GM12878 (cell line): Measurements from ENCODE around the gene ATXN1. TPM values are rescaled to one million over a fixed set of nuclear protein-coding genes. Genes with fewer than 3 reads are reported as not detected.

ENCODE experiments used
- ATF7 ChIP-seq: fragments of 450-650 bp; IDR thresholded peaks from 2 replicates; pipeline ENCODE4 v1.6.1; 2016; ENCODE audit warnings: low read depth, mild to moderate bottlenecking
- BHLHE40 ChIP-seq, 2 experiments: fragments of 450-650 bp in 1 of 2; IDR thresholded peaks; 2 replicates each; pipeline ENCODE4 v1.6.1; 2011 to 2017; ENCODE audit warnings: low read depth in 2 of 2, borderline replicate concordance in 1 of 2, improper control_type of control experiment in 1 of 2, low read length in 1 of 2, mild to moderate bottlenecking in 1 of 2
- CBFB ChIP-seq: IDR thresholded peaks from 2 replicates; pipeline ENCODE4 v1.6.1; 2016; ENCODE audit warnings: antibody characterized with exemption, low read depth
- EGR1 ChIP-seq, 2 experiments: IDR thresholded peaks; 1 replicate in 1 of 2; 2 replicates in 1 of 2; pipeline ENCODE4 v1.6.1; 2011 to 2012; ENCODE audit warnings: low read depth in 2 of 2, low read length in 2 of 2, borderline replicate concordance in 1 of 2, mild to moderate bottlenecking in 1 of 2, moderate library complexity in 1 of 2
- HDGF ChIP-seq: fragments of 450-650 bp; IDR thresholded peaks from 2 replicates; pipeline ENCODE4 v1.6.1; 2016; ENCODE audit warnings: antibody characterized with exemption
- KAT2A ChIP-seq: conservative IDR thresholded peaks from 2 replicates; pipeline ENCODE4 v1.6.1; 2011; ENCODE audit warnings: low read depth, low read length; ENCODE audit not compliant: control insufficient read depth
- MYC ChIP-seq: IDR thresholded peaks from 2 replicates; pipeline ENCODE4 v1.6.1; 2011; ENCODE audit warnings: mild to moderate bottlenecking, low read length, moderate library complexity, inconsistent platforms; ENCODE audit not compliant: insufficient read depth, insufficient replicate concordance, insufficient read length, severe bottlenecking
- NR2C2 ChIP-seq: IDR thresholded peaks from 2 replicates; pipeline ENCODE4 v1.6.1; 2011; ENCODE audit warnings: borderline replicate concordance, low read depth; ENCODE audit not compliant: control insufficient read depth, insufficient read length
- POLR2AphosphoS2 ChIP-seq: IDR thresholded peaks from 2 replicates; pipeline ENCODE4 v1.6.1; 2011; ENCODE audit warnings: low read depth, mild to moderate bottlenecking, low read length, improper control_type of control experiment, moderate library complexity
- RB1 ChIP-seq: fragments of 450-650 bp; formaldehyde crosslinking; IDR thresholded peaks from 2 replicates; pipeline ENCODE4 v1.6.1; 2017; ENCODE audit warnings: mild to moderate bottlenecking, borderline replicate concordance
- SP1 ChIP-seq: IDR thresholded peaks from one replicate; pipeline ENCODE4 v1.6.1; 2011; ENCODE audit warnings: low read depth, low read length
- SRF ChIP-seq, 2 experiments: IDR thresholded peaks; 2 replicates each; pipeline ENCODE4 v1.6.1; 2011; ENCODE audit warnings: low read depth in 2 of 2, low read length in 2 of 2, mild to moderate bottlenecking in 1 of 2, moderate library complexity in 1 of 2
- TAF1 ChIP-seq: IDR thresholded peaks from 2 replicates; pipeline ENCODE4 v1.6.1; 2011; ENCODE audit warnings: mild to moderate bottlenecking, low read depth, low read length, borderline replicate concordance
- TCF3 ChIP-seq: IDR thresholded peaks from 2 replicates; pipeline ENCODE4 v1.6.1; 2012; ENCODE audit warnings: low read depth, mild to moderate bottlenecking, low read length, borderline replicate concordance; ENCODE audit not compliant: insufficient read depth
- ZNF384 ChIP-seq: IDR thresholded peaks from 2 replicates; pipeline ENCODE4 v1.6.1; 2012; ENCODE audit warnings: low read depth, mild to moderate bottlenecking, low read length, improper control_type of control experiment, borderline replicate concordance
- ZZZ3 ChIP-seq: IDR thresholded peaks from 2 replicates; pipeline ENCODE4 v1.6.1; 2011; ENCODE audit warnings: low read depth; ENCODE audit not compliant: control insufficient read depth, insufficient read length
- polyA plus RNA-seq, 11 experiments: library from polyadenylated mRNA; depleted of rRNA in 4 of 11; unstranded in 6 of 11; stranded (reverse) in 5 of 11; fragments of >200 nt; fragmentation: Nextera tagmentation in 4 of 11; fragmentation: Illumina TruSeq in 1 of 11; extraction: Ambion mirVana in 4 of 11; extraction: Trizol in 1 of 11; gene quantifications; 1 replicate in 1 of 11; 2 replicates in 10 of 11; pipeline versions ENCODE4 v1.2.1 to v1.2.3, GENCODE V29; 2011 to 2016; ENCODE audit warnings: inconsistent platforms in 2 of 11, missing spikeins in 2 of 11, low read depth in 1 of 11
- total RNA-seq, 4 experiments: library from RNA; depleted of rRNA in 3 of 4; stranded (reverse); fragments of >200 nt in 3 of 4; fragmentation: Illumina TruSeq in 1 of 4; extraction: Trizol in 1 of 4; gene quantifications; 2 replicates each; pipeline versions ENCODE4 v1.2.1 to v1.2.3, GENCODE V29; 2013 to 2021
- TF ChIP-seq, protein P1 (sequence below): fragments of 450-650 bp; IDR thresholded peaks from 2 replicates; pipeline ENCODE4 v1.6.1; 2017; ENCODE audit warnings: mild to moderate bottlenecking, moderate library complexity
- TF ChIP-seq, protein P2 (sequence below): fragments of 450-650 bp; conservative IDR thresholded peaks from 2 replicates; pipeline ENCODE4 v1.6.1; 2017; ENCODE audit warnings: mild to moderate bottlenecking, moderate library complexity
- TF ChIP-seq, protein P3 (sequence below): IDR thresholded peaks from 2 replicates; pipeline ENCODE4 v1.6.1; 2012; ENCODE audit warnings: low read length, inconsistent platforms
- TF ChIP-seq, protein P4 (sequence below): fragments of 450-650 bp; IDR thresholded peaks from 2 replicates; pipeline ENCODE4 v1.6.1; 2018; ENCODE audit warnings: borderline replicate concordance, mild to moderate bottlenecking; ENCODE audit not compliant: partially characterized antibody

Gene ATXN1
- total and polyA plus RNA-seq, 10 of the 15 experiments (the other 5 are each of a cell fraction or from before 2014, with no cell fraction given), result 12.2 to 51.2 (median 20.5) TPM

DNA sequence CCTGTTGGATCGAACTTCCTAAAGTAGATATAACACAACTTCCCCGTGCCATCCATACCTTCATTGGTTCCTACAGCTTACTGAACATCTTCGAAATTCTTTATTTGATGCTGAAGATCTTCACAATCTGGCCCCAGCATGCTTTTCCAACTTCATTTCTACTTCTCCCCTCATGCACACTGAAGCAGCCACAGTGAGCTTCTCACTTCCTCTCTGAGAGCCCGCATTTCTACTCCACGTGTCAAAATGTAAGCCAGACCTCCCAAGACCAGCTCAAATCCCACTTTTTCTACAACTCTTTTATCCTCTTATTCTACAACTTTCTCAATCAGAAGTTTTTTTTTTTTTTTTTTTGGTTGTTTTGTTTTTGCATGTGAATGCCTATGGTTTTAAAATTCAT, 268.1 kb downstream of the ATXN1 start (continued):
- TF ChIP-seq, protein P1, sequence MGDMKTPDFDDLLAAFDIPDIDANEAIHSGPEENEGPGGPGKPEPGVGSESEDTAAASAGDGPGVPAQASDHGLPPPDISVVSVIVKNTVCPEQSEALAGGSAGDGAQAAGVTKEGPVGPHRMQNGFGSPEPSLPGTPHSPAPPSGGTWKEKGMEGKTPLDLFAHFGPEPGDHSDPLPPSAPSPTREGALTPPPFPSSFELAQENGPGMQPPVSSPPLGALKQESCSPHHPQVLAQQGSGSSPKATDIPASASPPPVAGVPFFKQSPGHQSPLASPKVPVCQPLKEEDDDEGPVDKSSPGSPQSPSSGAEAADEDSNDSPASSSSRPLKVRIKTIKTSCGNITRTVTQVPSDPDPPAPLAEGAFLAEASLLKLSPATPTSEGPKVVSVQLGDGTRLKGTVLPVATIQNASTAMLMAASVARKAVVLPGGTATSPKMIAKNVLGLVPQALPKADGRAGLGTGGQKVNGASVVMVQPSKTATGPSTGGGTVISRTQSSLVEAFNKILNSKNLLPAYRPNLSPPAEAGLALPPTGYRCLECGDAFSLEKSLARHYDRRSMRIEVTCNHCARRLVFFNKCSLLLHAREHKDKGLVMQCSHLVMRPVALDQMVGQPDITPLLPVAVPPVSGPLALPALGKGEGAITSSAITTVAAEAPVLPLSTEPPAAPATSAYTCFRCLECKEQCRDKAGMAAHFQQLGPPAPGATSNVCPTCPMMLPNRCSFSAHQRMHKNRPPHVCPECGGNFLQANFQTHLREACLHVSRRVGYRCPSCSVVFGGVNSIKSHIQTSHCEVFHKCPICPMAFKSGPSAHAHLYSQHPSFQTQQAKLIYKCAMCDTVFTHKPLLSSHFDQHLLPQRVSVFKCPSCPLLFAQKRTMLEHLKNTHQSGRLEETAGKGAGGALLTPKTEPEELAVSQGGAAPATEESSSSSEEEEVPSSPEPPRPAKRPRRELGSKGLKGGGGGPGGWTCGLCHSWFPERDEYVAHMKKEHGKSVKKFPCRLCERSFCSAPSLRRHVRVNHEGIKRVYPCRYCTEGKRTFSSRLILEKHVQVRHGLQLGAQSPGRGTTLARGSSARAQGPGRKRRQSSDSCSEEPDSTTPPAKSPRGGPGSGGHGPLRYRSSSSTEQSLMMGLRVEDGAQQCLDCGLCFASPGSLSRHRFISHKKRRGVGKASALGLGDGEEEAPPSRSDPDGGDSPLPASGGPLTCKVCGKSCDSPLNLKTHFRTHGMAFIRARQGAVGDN, result peak; percentile 76
- no peak for TF ChIP-seq SP1
- no peak for TF ChIP-seq ZNF384
- peak; percentile 63; the same call in 1 of the 2 replicates for TF ChIP-seq TAF1
- no peak for TF ChIP-seq POLR2AphosphoS2
- peak; percentile 51 to 52; a peak in 2 of 4 replicates for TF ChIP-seq BHLHE40 (IDR thresholded peaks at IDR 0.05; ENCODE audit: borderline replicate concordance in 1 of 2, low read depth in 2 of 2, low read length in 1 of 2)
- TF ChIP-seq EGR1 (IDR thresholded peaks at IDR 0.05; ENCODE audit: borderline replicate concordance in 1 of 2, low read depth in 2 of 2, low read length in 2 of 2), result no peak
- TF ChIP-seq MYC, result no peak
- TF ChIP-seq NR2C2, result no peak
- TF ChIP-seq ZZZ3, result no peak
- TF ChIP-seq, protein P2, sequence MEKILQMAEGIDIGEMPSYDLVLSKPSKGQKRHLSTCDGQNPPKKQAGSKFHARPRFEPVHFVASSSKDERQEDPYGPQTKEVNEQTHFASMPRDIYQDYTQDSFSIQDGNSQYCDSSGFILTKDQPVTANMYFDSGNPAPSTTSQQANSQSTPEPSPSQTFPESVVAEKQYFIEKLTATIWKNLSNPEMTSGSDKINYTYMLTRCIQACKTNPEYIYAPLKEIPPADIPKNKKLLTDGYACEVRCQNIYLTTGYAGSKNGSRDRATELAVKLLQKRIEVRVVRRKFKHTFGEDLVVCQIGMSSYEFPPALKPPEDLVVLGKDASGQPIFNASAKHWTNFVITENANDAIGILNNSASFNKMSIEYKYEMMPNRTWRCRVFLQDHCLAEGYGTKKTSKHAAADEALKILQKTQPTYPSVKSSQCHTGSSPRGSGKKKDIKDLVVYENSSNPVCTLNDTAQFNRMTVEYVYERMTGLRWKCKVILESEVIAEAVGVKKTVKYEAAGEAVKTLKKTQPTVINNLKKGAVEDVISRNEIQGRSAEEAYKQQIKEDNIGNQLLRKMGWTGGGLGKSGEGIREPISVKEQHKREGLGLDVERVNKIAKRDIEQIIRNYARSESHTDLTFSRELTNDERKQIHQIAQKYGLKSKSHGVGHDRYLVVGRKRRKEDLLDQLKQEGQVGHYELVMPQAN, result no peak
- TF ChIP-seq CBFB, result peak; percentile 44; the same call in 1 of the 2 replicates
- TF ChIP-seq KAT2A, result no peak
- no peak for TF ChIP-seq TCF3
- no peak for TF ChIP-seq SRF (IDR thresholded peaks at IDR 0.05; ENCODE audit: low read depth in 2 of 2, low read length in 2 of 2)
- TF ChIP-seq ATF7, result peak; percentile 29; the same call in 1 of the 2 replicates
- no peak; the same call in 1 of the 2 replicates for TF ChIP-seq HDGF
- no peak for TF ChIP-seq RB1
- TF ChIP-seq, protein P3, sequence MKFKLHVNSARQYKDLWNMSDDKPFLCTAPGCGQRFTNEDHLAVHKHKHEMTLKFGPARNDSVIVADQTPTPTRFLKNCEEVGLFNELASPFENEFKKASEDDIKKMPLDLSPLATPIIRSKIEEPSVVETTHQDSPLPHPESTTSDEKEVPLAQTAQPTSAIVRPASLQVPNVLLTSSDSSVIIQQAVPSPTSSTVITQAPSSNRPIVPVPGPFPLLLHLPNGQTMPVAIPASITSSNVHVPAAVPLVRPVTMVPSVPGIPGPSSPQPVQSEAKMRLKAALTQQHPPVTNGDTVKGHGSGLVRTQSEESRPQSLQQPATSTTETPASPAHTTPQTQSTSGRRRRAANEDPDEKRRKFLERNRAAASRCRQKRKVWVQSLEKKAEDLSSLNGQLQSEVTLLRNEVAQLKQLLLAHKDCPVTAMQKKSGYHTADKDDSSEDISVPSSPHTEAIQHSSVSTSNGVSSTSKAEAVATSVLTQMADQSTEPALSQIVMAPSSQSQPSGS, result peak; percentile 62; the same call in 1 of the 2 replicates
- TF ChIP-seq, protein P4, sequence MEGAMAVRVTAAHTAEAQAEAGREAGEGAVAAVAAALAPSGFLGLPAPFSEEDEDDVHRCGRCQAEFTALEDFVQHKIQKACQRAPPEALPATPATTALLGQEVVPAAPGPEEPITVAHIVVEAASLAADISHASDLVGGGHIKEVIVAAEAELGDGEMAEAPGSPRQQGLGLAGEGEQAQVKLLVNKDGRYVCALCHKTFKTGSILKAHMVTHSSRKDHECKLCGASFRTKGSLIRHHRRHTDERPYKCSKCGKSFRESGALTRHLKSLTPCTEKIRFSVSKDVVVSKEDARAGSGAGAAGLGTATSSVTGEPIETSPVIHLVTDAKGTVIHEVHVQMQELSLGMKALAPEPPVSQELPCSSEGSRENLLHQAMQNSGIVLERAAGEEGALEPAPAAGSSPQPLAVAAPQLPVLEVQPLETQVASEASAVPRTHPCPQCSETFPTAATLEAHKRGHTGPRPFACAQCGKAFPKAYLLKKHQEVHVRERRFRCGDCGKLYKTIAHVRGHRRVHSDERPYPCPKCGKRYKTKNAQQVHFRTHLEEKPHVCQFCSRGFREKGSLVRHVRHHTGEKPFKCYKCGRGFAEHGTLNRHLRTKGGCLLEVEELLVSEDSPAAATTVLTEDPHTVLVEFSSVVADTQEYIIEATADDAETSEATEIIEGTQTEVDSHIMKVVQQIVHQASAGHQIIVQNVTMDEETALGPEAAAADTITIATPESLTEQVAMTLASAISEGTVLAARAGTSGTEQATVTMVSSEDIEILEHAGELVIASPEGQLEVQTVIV, result no peak
